ENCODE measurements around the gene CD44. TPM values are rescaled to one million over a fixed set of nuclear protein-coding genes. Genes with fewer than 3 reads are reported as not detected.

Gene CD44
- total RNA-seq, 1 experiment from 2014 or later, result 61.4 TPM

DNA sequence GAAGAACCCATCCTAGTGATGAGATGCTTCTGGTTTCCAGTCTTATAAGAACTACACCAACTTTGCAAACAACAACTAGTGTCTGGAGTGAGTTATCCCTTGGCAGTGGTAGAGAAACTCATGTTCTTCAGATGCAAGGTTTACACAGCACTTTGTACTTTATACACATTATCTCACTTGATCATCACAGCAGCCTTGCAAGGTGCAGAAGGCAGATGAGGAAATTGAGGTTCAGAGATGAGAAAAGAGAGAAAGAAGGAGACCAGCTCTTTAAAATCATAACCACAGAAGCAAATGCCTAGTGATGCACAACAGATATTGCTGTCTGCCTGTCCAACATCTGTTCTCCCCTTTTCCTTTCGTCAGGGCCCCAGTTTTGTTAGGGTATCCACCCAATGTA is 16.7 kb upstream of the CD44 start:
- Mint-ChIP-seq H3K27me3 (ENCODE audit: insufficient read depth, unreplicated experiment) (peaks cover 15% of the 10 kb centered on the region), H3K36me3 (ENCODE audit: insufficient read depth, unreplicated experiment) (no peaks in the 10 kb centered on the region), H3K27ac (ENCODE audit: unreplicated experiment) (no peak overlapping the region), H3K4me3 (ENCODE audit: unreplicated experiment) (no peak overlapping the region), H3K9me3 (ENCODE audit: unreplicated experiment) (no peaks in the 10 kb centered on the region), H3K4me1 (ENCODE audit: low read depth, unreplicated experiment) (no peaks in the 10 kb centered on the region)
- Histone ChIP-seq H3K27me3 (replicated peaks; ENCODE audit: control insufficient read depth, insufficient read depth, low read length) (no peaks in the 10 kb centered on the region; the same call in 1 of the 2 replicates), H3K9me3 (no peaks in the 10 kb centered on the region), H3K4me3 (ENCODE audit: low read depth, low read length) (no peak overlapping the region), H3K36me3 (ENCODE audit: control insufficient read depth, insufficient read depth, low read length) (no peaks in the 10 kb centered on the region), H3K4me1 (no peaks in the 10 kb centered on the region)
- ChIA-PET CTCF (no interaction called here), POLR2A (no interaction called here)
- intact Hi-C loops (cut with micrococcal nuclease; ENCODE audit: unreplicated experiment), result no loop called here
- no TSS peak for BruUV-seq (replicated peaks)
- no peak for TF ChIP-seq CTCF (IDR thresholded peaks at IDR 0.05; ENCODE audit: insufficient read depth in 1 of 2, low read depth in 1 of 2, low read length in 1 of 2, severe bottlenecking in 1 of 2, unreplicated experiment in 1 of 2)
- DNase-seq, result no peak

DNA sequence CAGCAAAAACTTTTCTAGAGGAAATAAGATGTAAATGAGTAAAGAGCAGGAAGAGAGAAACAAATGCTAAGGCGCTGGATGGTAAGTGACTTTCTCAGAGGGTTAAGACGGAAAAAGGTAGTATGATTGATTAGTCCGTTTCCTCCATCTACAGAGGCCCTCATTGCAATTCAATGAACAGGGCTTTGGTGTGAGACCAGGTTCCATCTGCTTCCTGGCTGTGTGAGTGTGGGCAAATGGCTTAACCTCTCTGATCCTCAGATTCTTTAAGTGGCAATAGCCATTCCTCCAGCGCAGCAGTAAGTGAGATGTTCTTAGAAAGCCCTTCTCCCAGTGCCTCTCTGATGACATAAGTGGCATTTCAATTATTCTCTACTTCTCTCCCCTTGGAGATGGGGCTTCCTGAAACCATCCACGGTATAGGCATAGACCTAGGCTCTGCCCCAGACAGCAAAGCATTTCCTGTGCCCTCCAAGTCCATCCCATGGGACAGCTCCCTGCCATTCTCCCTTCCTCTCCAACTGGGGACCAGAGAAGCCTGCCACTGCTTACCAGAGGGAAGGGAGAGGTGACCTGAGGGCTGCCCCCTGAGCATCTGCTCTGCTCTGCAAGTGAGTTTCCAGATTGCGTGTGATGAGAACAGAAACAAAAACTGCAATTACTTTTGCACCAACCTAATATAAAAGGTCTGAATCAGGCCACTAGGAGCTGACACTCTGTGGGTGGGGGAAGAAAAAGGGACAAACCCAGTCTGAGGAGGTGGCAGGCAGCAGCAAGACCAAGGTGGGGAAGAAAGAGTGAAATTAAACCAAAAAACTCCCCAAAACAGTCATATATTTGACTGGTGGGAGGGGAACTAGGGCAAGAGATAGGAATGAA is 12.7 kb upstream of the CD44 start:
- no peaks in the 10 kb centered on the region for H3K9me3 ChIP-seq
- TF ChIP-seq CTCF (IDR thresholded peaks at IDR 0.05; ENCODE audit: insufficient read depth in 1 of 2, low read depth in 1 of 2, low read length in 1 of 2, severe bottlenecking in 1 of 2, unreplicated experiment in 1 of 2), result no peak
- no peaks in the 10 kb centered on the region for H3K36me3 ChIP-seq (ENCODE audit: control insufficient read depth, insufficient read depth, low read length)
- H3K27me3 ChIP-seq (replicated peaks; ENCODE audit: control insufficient read depth, insufficient read depth, low read length), result no peaks in the 10 kb centered on the region; the same call in 1 of the 2 replicates
- Mint-ChIP-seq H3K9me3 (ENCODE audit: unreplicated experiment) (no peaks in the 10 kb centered on the region), H3K4me3 (ENCODE audit: unreplicated experiment) (no peak overlapping the region), H3K36me3 (ENCODE audit: insufficient read depth, unreplicated experiment) (no peaks in the 10 kb centered on the region), H3K4me1 (ENCODE audit: low read depth, unreplicated experiment) (no peaks in the 10 kb centered on the region), H3K27me3 (ENCODE audit: insufficient read depth, unreplicated experiment) (peaks cover 3% of the 10 kb centered on the region), H3K27ac (ENCODE audit: unreplicated experiment) (no peak overlapping the region)
- no peaks in the 10 kb centered on the region for H3K4me1 ChIP-seq
- intact Hi-C loops (cut with micrococcal nuclease; ENCODE audit: unreplicated experiment), result no loop called here
- no peak overlapping the region for H3K4me3 ChIP-seq (ENCODE audit: low read depth, low read length)
- DNase-seq, result no peak
- POLR2A ChIA-PET, result no interaction called here
- CTCF ChIA-PET, result no interaction called here
- no TSS peak for BruUV-seq (replicated peaks)

- H3K27ac Mint-ChIP-seq (ENCODE audit: unreplicated experiment), result no peak overlapping the region
- no peaks in the 10 kb centered on the region for H3K9me3 Mint-ChIP-seq (ENCODE audit: unreplicated experiment)
These were observed 11.9 kb upstream of the CD44 start for GRCh38 chr11:35126879-35127581.

More at GRCh38 chr11:35126879-35127581, 11.9 kb upstream of the CD44 start:
- peaks cover 3% of the 10 kb centered on the region for H3K27me3 Mint-ChIP-seq (ENCODE audit: insufficient read depth, unreplicated experiment)
- ChIA-PET POLR2A (no interaction called here), CTCF (no interaction called here)
- H3K36me3 ChIP-seq (ENCODE audit: control insufficient read depth, insufficient read depth, low read length), result no peaks in the 10 kb centered on the region
- no peaks in the 10 kb centered on the region for H3K4me1 ChIP-seq
- H3K9me3 ChIP-seq, result no peaks in the 10 kb centered on the region
- DNase-seq, result no peak
- H3K36me3 Mint-ChIP-seq (ENCODE audit: insufficient read depth, unreplicated experiment), result no peaks in the 10 kb centered on the region
- intact Hi-C loops (cut with micrococcal nuclease; ENCODE audit: unreplicated experiment), result no loop called here
- H3K27me3 ChIP-seq (replicated peaks; ENCODE audit: control insufficient read depth, insufficient read depth, low read length), result no peaks in the 10 kb centered on the region; the same call in 1 of the 2 replicates
- H3K4me3 ChIP-seq (ENCODE audit: low read depth, low read length), result no peak overlapping the region
- no peaks in the 10 kb centered on the region for H3K4me1 Mint-ChIP-seq (ENCODE audit: low read depth, unreplicated experiment)
- no peak for TF ChIP-seq CTCF (IDR thresholded peaks at IDR 0.05; ENCODE audit: insufficient read depth in 1 of 2, low read depth in 1 of 2, low read length in 1 of 2, severe bottlenecking in 1 of 2, unreplicated experiment in 1 of 2)
- H3K4me3 Mint-ChIP-seq (ENCODE audit: unreplicated experiment), result no peak overlapping the region
- BruUV-seq (replicated peaks), result no TSS peak

Measured in Caco-2 (cell line).